ENCODE measurements around the gene OMD.
"Not testable (repeated sequence)": the region's sequence is repeated elsewhere in the genome, so short reads cannot be mapped to it uniquely, and the experiment has no call there.

The OMD gene

DNA sequence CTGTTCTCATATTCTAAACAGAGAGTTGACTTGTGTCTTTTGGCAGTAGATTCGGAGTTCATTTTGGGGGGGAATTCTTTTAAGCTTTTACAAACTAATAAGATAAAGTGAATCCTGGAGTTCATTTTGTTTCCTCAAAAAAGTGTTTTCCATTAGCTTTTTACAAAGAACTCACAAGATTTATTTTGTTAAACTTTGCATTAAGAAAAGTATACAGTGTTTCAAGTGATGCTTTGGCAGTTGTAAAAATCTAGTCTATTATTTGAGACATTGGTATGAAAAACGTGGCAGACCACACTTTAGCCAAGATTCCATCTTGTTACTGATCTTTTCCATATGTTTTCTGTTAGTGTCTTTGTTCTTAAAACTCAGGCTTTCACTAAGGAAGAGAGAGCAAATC is 1.2 kb upstream of the OMD start:
- Histone ChIP-seq H3K36me3 (replicated peaks; ENCODE audit: insufficient read depth, low read length) (no peaks in the 10 kb centered on the region), H3K4me1 (ENCODE audit: low read length) (no peaks in the 10 kb centered on the region), H3K9me3 (replicated peaks; ENCODE audit: insufficient read depth, low read length) (no peaks in the 10 kb centered on the region), H3K9me2 (replicated peaks; ENCODE audit: insufficient read depth, low read length) (no peaks in the 10 kb centered on the region), H3K4me2 (ENCODE audit: low read depth, low read length) (no peak overlapping the region), H3K79me2 (ENCODE audit: low read length) (no peaks in the 10 kb centered on the region), H3K27me3 (replicated peaks; ENCODE audit: insufficient read depth, low read length) (no peaks in the 10 kb centered on the region), H3K27ac (ENCODE audit: low read length) (no peak overlapping the region), H4K20me1 (ENCODE audit: insufficient read depth, low read length) (no peaks in the 10 kb centered on the region), H3F3A (ENCODE audit: insufficient read depth, low read length) (no peaks in the 10 kb centered on the region), H3K9ac (ENCODE audit: low read length) (no peak overlapping the region), H2AFZ (ENCODE audit: low read length) (no peak overlapping the region), H3K4me3 (ENCODE audit: low read length) (no peak overlapping the region)
- TF ChIP-seq, protein P1, sequence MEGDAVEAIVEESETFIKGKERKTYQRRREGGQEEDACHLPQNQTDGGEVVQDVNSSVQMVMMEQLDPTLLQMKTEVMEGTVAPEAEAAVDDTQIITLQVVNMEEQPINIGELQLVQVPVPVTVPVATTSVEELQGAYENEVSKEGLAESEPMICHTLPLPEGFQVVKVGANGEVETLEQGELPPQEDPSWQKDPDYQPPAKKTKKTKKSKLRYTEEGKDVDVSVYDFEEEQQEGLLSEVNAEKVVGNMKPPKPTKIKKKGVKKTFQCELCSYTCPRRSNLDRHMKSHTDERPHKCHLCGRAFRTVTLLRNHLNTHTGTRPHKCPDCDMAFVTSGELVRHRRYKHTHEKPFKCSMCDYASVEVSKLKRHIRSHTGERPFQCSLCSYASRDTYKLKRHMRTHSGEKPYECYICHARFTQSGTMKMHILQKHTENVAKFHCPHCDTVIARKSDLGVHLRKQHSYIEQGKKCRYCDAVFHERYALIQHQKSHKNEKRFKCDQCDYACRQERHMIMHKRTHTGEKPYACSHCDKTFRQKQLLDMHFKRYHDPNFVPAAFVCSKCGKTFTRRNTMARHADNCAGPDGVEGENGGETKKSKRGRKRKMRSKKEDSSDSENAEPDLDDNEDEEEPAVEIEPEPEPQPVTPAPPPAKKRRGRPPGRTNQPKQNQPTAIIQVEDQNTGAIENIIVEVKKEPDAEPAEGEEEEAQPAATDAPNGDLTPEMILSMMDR (IDR thresholded peaks at IDR 0.05; ENCODE audit: low read length): no peak
- no peak for TF ChIP-seq EZH2phosphoT487 (IDR thresholded peaks at IDR 0.05; ENCODE audit: low read length)
- no peak for TF ChIP-seq EZH2 (optimal IDR thresholded peaks at IDR 0.05; ENCODE audit: low read depth, low read length)
- DNase-seq: no peak

DNA sequence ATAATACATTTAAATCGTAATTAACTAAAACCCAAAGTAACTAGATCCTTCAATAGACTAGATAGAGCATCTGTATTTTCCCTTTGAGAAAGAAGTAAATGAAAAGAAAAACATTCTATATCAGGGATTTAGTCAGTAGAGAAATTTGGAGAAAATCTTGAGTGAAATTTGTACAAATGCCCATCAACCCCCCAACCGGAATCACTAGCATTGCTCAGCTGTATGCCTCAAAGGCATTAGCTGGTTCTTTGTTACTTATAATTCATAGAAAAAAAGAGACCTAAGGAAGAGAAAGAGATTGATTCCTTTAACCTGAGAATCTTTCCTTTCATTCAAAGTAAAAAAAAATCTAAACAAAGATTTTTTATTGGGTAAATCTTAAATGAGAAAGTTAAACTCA is 659 bp downstream of the OMD start:
- no peak overlapping the region for H3K9ac ChIP-seq (ENCODE audit: low read length)
- DNase-seq: no peak
- TF ChIP-seq, protein P1 (IDR thresholded peaks at IDR 0.05; ENCODE audit: low read length): no peak
- TF ChIP-seq EZH2 (optimal IDR thresholded peaks at IDR 0.05; ENCODE audit: low read depth, low read length) (no peak), EZH2phosphoT487 (IDR thresholded peaks at IDR 0.05; ENCODE audit: low read length) (no peak)

DNA sequence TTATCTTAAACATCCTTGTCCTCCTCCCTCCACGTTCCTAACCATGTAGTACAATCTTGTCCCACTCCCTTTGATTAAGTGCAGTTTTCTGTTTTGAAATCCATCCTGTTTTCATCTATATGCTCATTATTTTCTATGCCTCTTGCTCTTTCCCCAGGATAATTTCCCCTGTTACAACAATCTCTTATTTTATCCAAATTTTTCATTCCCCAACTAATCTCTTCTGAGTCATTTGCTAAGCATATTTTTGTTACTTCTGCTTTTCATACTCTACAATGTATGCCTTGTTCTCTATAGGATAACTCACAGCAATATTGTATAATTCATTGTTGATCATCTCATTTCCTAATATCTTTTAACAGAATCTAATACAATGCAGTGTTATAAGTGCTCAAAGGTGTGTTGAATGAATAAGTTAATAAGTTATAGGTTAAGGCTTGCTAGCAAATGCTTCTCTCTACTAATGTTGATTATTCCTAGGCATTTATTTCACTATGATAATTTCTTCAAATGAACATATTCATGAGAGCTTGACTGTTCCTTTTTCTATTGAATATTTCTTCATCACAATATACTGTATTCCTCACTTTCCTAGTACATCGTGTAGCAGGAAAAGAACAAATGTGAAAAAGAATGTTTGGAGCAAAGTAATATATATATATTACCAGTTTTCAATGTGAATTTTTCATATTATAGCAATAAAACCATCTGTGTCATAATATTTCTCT is 1.5 kb downstream of the OMD start:
- TF ChIP-seq EZH2phosphoT487 (IDR thresholded peaks at IDR 0.05; ENCODE audit: low read length) (no peak), EZH2 (optimal IDR thresholded peaks at IDR 0.05; ENCODE audit: low read depth, low read length) (no peak)
- Histone ChIP-seq H3K9ac (ENCODE audit: low read length) (no peak overlapping the region), H3K27me3 (replicated peaks; ENCODE audit: insufficient read depth, low read length) (no peaks in the 10 kb centered on the region)

More for the DNA sequence above, 659 bp downstream of the OMD start:
- Histone ChIP-seq H3F3A (ENCODE audit: insufficient read depth, low read length) (no peaks in the 10 kb centered on the region), H2AFZ (ENCODE audit: low read length) (no peak overlapping the region), H3K4me2 (ENCODE audit: low read depth, low read length) (no peak overlapping the region), H3K79me2 (ENCODE audit: low read length) (no peaks in the 10 kb centered on the region), H3K36me3 (replicated peaks; ENCODE audit: insufficient read depth, low read length) (no peaks in the 10 kb centered on the region), H3K9me3 (replicated peaks; ENCODE audit: insufficient read depth, low read length) (no peaks in the 10 kb centered on the region), H3K4me3 (ENCODE audit: low read length) (no peak overlapping the region), H3K27ac (ENCODE audit: low read length) (no peak overlapping the region), H3K9me2 (replicated peaks; ENCODE audit: insufficient read depth, low read length) (no peaks in the 10 kb centered on the region), H3K4me1 (ENCODE audit: low read length) (no peaks in the 10 kb centered on the region), H4K20me1 (ENCODE audit: insufficient read depth, low read length) (no peaks in the 10 kb centered on the region), H3K27me3 (replicated peaks; ENCODE audit: insufficient read depth, low read length) (no peaks in the 10 kb centered on the region)

DNA sequence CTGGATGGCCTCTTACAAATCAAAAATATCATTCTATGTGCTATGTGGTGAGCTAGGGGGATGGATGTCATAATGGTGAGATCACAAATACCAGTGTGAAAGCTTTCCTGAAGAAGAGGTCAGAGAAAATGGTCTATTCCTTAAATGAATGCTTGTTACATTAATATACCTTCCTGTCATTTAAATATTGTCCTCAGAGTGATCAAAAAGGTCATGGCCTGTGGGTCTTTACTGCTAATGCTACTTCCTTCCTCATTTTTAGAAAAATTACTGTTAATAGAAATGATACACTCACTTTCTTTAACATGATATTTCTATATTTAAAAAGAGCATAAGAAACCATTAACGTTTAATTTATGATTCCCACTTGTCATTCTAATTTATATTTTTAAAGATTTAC is 9.7 kb downstream of the OMD start:
- no peaks in the 10 kb centered on the region for H3K9me3 ChIP-seq (replicated peaks; ENCODE audit: insufficient read depth, low read length)
- TF ChIP-seq, protein P1 (IDR thresholded peaks at IDR 0.05; ENCODE audit: low read length): no peak
- TF ChIP-seq EZH2 (optimal IDR thresholded peaks at IDR 0.05; ENCODE audit: low read depth, low read length) (no peak), EZH2phosphoT487 (IDR thresholded peaks at IDR 0.05; ENCODE audit: low read length) (no peak)
- DNase-seq: no peak
- 0 out of 2 replicates have a peak, but pooled peaks cover 6% of the 10 kb centered on the region for H3K79me2 ChIP-seq (ENCODE audit: low read length)
- no peaks in the 10 kb centered on the region for H3K36me3 ChIP-seq (replicated peaks; ENCODE audit: insufficient read depth, low read length)
- no peaks in the 10 kb centered on the region for H3K27me3 ChIP-seq (replicated peaks; ENCODE audit: insufficient read depth, low read length)
- no peaks in the 10 kb centered on the region for H3K9me2 ChIP-seq (replicated peaks; ENCODE audit: insufficient read depth, low read length)
- peaks cover 4% of the 10 kb centered on the region; the same call in 1 of the 2 replicates for H3K4me1 ChIP-seq (ENCODE audit: low read length)
- no peaks in the 10 kb centered on the region for H4K20me1 ChIP-seq (ENCODE audit: insufficient read depth, low read length)
- no peak overlapping the region for H3K9ac ChIP-seq (ENCODE audit: low read length)
- H3K4me2 ChIP-seq (ENCODE audit: low read depth, low read length): no peak overlapping the region
- H3F3A ChIP-seq (ENCODE audit: insufficient read depth, low read length): no peaks in the 10 kb centered on the region
- no peak overlapping the region for H3K4me3 ChIP-seq (ENCODE audit: low read length)
- H3K27ac ChIP-seq (ENCODE audit: low read length): no peak overlapping the region
- no peak overlapping the region for H2AFZ ChIP-seq (ENCODE audit: low read length)

More for the DNA sequence above, 1.5 kb downstream of the OMD start:
- Histone ChIP-seq H3F3A (ENCODE audit: insufficient read depth, low read length) (no peaks in the 10 kb centered on the region), H3K79me2 (ENCODE audit: low read length) (no peaks in the 10 kb centered on the region), H3K4me3 (ENCODE audit: low read length) (no peak overlapping the region), H3K9me3 (replicated peaks; ENCODE audit: insufficient read depth, low read length) (no peaks in the 10 kb centered on the region), H3K27ac (ENCODE audit: low read length) (no peak overlapping the region), H4K20me1 (ENCODE audit: insufficient read depth, low read length) (no peaks in the 10 kb centered on the region), H3K36me3 (replicated peaks; ENCODE audit: insufficient read depth, low read length) (no peaks in the 10 kb centered on the region), H3K9me2 (replicated peaks; ENCODE audit: insufficient read depth, low read length) (no peaks in the 10 kb centered on the region), H2AFZ (ENCODE audit: low read length) (no peak overlapping the region), H3K4me2 (ENCODE audit: low read depth, low read length) (no peak overlapping the region), H3K4me1 (ENCODE audit: low read length) (no peaks in the 10 kb centered on the region)
- no peak for DNase-seq

DNA sequence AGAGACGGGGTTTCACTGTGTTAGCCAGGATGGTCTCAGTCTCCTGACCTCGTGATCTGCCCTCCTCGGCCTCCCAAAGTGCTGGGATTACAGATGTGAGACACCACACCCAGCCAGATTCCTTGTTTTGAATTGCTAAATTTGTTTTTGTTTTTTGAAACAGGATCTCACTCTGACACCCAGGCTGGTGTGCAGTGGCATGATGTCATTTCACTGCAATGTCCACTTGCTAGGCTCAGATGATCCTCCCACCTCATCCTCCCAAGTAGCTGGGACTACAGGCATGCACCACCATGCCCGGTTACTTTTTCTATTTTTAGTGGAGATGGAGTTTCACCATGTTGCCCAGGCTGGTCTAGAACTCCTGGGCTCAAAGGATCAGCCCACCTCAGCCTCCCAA is 13.1 kb downstream of the OMD start:
- not testable (repeated sequence) for H4K20me1 ChIP-seq (ENCODE audit: insufficient read depth, low read length); DNase-seq; H3K9me3 ChIP-seq (replicated peaks; ENCODE audit: insufficient read depth, low read length); H3K4me3 ChIP-seq (ENCODE audit: low read length); H3F3A ChIP-seq (ENCODE audit: insufficient read depth, low read length); H2AFZ ChIP-seq (ENCODE audit: low read length); H3K27ac ChIP-seq (ENCODE audit: low read length); H3K9me2 ChIP-seq (replicated peaks; ENCODE audit: insufficient read depth, low read length); H3K36me3 ChIP-seq (replicated peaks; ENCODE audit: insufficient read depth, low read length); H3K27me3 ChIP-seq (replicated peaks; ENCODE audit: insufficient read depth, low read length); H3K9ac ChIP-seq (ENCODE audit: low read length); H3K4me2 ChIP-seq (ENCODE audit: low read depth, low read length)
- H3K79me2 ChIP-seq (ENCODE audit: low read length): peaks cover 10% of the 10 kb centered on the region; the same call in 1 of the 2 replicates
- peaks cover 14% of the 10 kb centered on the region for H3K4me1 ChIP-seq (ENCODE audit: low read length)

Measured in MM.1S (cell line).